HG02973 (cell line): ENCODE data around the gene TUBA3D.
"Not testable (repeated sequence)": the region's sequence is repeated elsewhere in the genome, so short reads cannot be mapped to it uniquely, and the experiment has no call there.

Source experiments
- ATAC-seq: cut with Tn5 transposase; IDR thresholded peaks from one replicate; pipeline ENCODE4 v1.9.1; 2021; ENCODE audit warnings: moderate library complexity; ENCODE audit not compliant: unreplicated experiment

Gene TUBA3D

GRCh38 chr2:131475831-131476230 lies at the start of gene TUBA3D:
Gene TUBA3D, plus strand, starts transcription at chr2:131476119. Its CDS starts 81 bp downstream, at chr2:131476200.
- ATAC-seq: no peak

DNA sequence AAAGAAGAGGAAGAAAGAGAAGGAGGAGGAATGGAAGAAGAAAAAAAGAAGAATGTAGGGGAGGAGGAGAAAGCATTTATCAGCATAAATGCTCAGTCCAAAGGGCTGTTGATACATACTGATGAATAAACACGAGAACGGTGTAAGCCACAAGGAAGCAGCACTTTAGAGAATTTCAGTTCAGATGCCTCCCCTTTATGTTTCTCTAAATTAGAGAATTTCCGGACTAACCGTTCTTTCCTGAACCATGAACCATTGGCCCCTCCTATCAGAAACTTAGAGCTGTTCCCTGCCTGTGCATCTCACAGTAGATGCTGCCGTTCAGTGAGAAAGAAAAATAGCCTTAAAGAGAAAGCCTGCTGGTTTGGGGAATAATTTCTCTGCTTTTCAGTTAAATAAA lies 49.2 kb upstream of the TUBA3D start:
- ATAC-seq: no peak

- no peak for ATAC-seq
Observed at GRCh38 chr2:131431336-131431735, 44.6 kb upstream of the TUBA3D start.

- not testable (repeated sequence) for ATAC-seq
Observed at GRCh38 chr2:131440742-131441468, 35.0 kb upstream of the TUBA3D start.

- not testable (repeated sequence) for ATAC-seq
Observed at GRCh38 chr2:131444736-131445514, 31.0 kb upstream of the TUBA3D start.

GRCh38 chr2:131445515-131445797 lies 30.5 kb upstream of the TUBA3D start:
- not testable (repeated sequence) for ATAC-seq

- no peak for ATAC-seq
Observed at GRCh38 chr2:131445896-131446295, 30.0 kb upstream of the TUBA3D start.

- not testable (repeated sequence) for ATAC-seq
Observed at GRCh38 chr2:131447981-131448380, 27.9 kb upstream of the TUBA3D start.

GRCh38 chr2:131451265-131451949 lies 24.5 kb upstream of the TUBA3D start:
- peak; percentile 95 for ATAC-seq

DNA sequence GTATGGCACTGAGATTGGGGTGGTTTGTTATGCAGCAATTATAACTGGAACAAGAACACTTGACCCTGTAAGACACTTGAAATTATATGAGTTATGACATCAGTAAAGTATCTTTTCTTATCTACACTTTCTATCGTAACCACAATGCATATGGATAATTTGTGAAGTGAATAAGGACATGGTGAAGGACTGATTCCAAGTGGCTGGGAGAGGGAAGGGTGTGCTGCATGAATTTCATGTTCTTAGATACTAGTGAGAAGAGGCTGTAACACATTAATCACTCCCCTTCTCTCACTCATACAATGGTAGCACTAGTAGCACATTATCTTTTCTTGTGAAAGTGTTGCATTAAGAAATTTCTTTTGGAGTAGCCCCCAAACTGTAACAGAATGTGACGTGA lies 21.0 kb upstream of the TUBA3D start:
- not testable (repeated sequence) for ATAC-seq

DNA sequence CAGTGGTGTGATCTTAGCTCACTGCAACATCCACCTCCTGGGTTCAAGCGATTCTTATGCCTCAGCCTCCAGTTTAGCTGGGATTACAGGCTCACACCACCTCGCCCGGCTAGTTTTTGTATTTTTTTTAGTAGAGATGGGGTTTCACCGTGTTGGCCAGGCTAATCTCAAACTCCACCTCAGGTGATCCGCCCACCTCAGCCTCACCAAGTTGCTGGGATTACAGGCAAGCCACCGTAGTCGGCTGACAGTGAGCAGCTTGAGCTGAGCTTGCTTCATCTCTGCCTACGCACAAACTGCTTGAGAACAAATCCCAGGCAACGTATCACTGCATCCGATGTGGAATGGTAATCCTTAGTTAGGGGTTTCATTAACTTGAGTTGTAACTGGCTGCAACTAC lies 8.2 kb upstream of the TUBA3D start:
- ATAC-seq: not testable (repeated sequence)

- ATAC-seq: not testable (repeated sequence)
Observed at GRCh38 chr2:131470944-131471343, 5.0 kb upstream of the TUBA3D start.

DNA sequence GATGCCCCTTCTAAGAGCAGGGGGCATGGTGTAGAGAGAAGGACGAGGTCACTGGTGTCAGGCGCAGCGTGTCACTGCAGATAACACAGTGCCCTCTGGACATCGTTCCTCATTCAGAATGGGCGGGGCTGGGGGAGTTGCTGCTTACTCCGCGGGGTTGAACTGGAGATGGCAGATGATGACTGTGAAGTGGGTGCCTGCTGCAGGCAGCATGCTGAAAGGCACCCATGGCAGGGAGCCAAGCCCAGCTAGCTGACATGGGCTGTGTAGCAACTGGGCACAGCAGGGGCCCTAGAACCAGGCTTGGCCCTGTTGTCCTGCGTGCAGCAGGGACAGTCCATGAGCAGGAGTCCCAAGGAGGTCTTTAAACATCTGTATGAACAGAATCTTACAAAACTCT lies 4.3 kb upstream of the TUBA3D start:
- ATAC-seq: not testable (repeated sequence)

GRCh38 chr2:131473266-131473665 lies 2.7 kb upstream of the TUBA3D start:
- not testable (repeated sequence) for ATAC-seq

DNA sequence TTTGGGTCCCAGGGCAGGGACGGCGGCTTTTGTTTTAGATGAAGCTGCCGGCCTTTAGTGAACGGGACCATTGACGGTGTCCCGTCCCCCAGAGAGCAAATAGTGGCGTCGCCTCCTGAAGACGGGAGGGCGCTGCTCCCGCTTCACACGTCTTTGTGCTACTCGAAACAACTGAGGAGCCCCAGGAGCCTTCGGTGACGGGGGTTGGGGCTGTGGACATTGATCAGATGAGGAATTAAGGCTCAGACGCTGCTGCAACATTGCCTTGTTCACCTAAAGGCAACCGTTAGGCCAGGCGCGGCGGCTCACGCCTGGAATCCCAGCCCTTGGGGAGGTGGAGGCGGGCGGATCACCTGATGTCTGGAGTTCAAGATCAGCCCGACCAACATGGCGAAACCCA lies 444 bp downstream of the TUBA3D start:
- not testable (repeated sequence) for ATAC-seq

- not testable (repeated sequence) for ATAC-seq
Observed at GRCh38 chr2:131477227-131477626, 1.3 kb downstream of the TUBA3D start.

- ATAC-seq: not testable (repeated sequence)
Observed at GRCh38 chr2:131478074-131478849, 2.3 kb downstream of the TUBA3D start.

DNA sequence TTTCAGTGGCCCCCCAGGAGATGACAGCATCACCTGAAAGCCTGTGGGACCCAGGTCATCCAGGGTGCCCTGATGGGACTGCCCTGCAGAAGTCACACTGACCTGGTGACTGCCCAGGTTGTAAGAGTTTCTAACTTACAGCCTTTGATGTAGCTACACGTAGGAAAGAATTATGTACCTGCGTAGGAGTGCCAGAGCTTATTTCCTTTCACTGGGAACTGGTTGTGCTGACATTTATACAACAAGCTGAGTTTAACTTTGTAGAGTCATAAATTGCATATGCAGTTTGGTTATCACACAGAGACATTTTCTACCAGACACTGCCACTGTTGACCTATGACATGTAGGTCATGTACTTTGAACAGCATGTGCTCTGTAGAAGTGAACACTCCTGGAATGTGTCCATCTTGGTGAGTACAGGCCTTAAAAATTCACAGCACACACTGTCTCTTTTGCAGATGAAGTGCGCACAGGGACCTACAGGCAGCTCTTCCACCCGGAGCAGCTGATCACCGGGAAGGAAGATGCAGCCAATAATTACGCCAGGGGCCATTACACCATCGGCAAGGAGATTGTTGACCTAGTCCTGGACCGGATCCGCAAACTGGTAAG lies 3.0 kb downstream of the TUBA3D start:
- not testable (repeated sequence) for ATAC-seq

GRCh38 chr2:131480351-131480750 lies 4.4 kb downstream of the TUBA3D start:
- ATAC-seq: not testable (repeated sequence)

GRCh38 chr2:131482506-131483155 lies 6.7 kb downstream of the TUBA3D start:
- not testable (repeated sequence) for ATAC-seq
